Right renal pelvis (tissue), 4 donors: ENCODE measurements around the gene MLLT1. TPM values are rescaled to one million over a fixed set of nuclear protein-coding genes. Genes with fewer than 3 reads are reported as not detected.
A peak's percentile ranks its signal among the peaks of the same experiment; 100 is the strongest.

Experiments used
- DNase-seq, 4 donors: peaks; one replicate each; pipeline ENCODE4 v3.0.0-alpha.2; 2013; ENCODE audit warnings: low read depth in 4 of 4, low spot score in 3 of 4, missing footprints in 1 of 4
- polyA plus RNA-seq, 4 donors: library from polyadenylated mRNA; unstranded; fragments of 120-200 nt; gene quantifications; one replicate each; pipeline ENCODE4 v1.2.1, GENCODE V29; 2013; ENCODE audit not compliant: insufficient read length in 4 of 4

The MLLT1 gene
- polyA plus RNA-seq, 4 donors = 79.8 to 121 (median 86.5) TPM

GRCh38 chr19:6275170-6275744, 4.5 kb downstream of the MLLT1 start:
- DNase-seq = no peak

- no peak for DNase-seq
These were observed 5.0 kb downstream of the MLLT1 start for GRCh38 chr19:6274756-6275155.

GRCh38 chr19:6273701-6274601, 5.8 kb downstream of the MLLT1 start:
- no peak for DNase-seq

- DNase-seq = no peak
These were observed 6.7 kb downstream of the MLLT1 start for GRCh38 chr19:6272913-6273600.

GRCh38 chr19:6272411-6272791, 7.4 kb downstream of the MLLT1 start:
- no peak for DNase-seq

GRCh38 chr19:6271721-6272410, 7.9 kb downstream of the MLLT1 start:
- peak in 2 of 4 donors; percentile 34 to 47 for DNase-seq

- no peak for DNase-seq
These were observed 8.5 kb downstream of the MLLT1 start for GRCh38 chr19:6271251-6271650.

- no peak for DNase-seq
These were observed 9.0 kb downstream of the MLLT1 start for GRCh38 chr19:6270822-6271221.

GRCh38 chr19:6270076-6270745, 9.6 kb downstream of the MLLT1 start:
- no peak for DNase-seq

- DNase-seq = no peak
These were observed 10.5 kb downstream of the MLLT1 start for GRCh38 chr19:6269101-6269886.

GRCh38 chr19:6268382-6268771, 11.4 kb downstream of the MLLT1 start:
- DNase-seq = no peak

GRCh38 chr19:6267552-6268381, 12.0 kb downstream of the MLLT1 start:
- no peak for DNase-seq

GRCh38 chr19:6264803-6265202, 15.0 kb downstream of the MLLT1 start:
- no peak for DNase-seq

GRCh38 chr19:6263735-6264444, 15.9 kb downstream of the MLLT1 start:
- no peak for DNase-seq

GRCh38 chr19:6263306-6263705, 16.5 kb downstream of the MLLT1 start:
- DNase-seq = no peak

GRCh38 chr19:6262519-6262918, 17.3 kb downstream of the MLLT1 start:
- no peak for DNase-seq

GRCh38 chr19:6261883-6262282, 17.9 kb downstream of the MLLT1 start:
- no peak for DNase-seq
